HepG2 (cell line): ENCODE data around the gene PLLP. TPM values are rescaled to one million over a fixed set of nuclear protein-coding genes. Genes with fewer than 3 reads are reported as not detected.

Experiments
- AKAP8 ChIP-seq: sonication (generic); formaldehyde crosslinking; IDR thresholded peaks from 2 replicates; pipeline ENCODE4 v1.5.1; 2020; ENCODE audit warnings: mild to moderate bottlenecking, missing genetic modification reagents
- BCL6 ChIP-seq: IDR thresholded peaks from 2 replicates; pipeline ENCODE4 v1.6.1; 2016; ENCODE audit warnings: missing genetic modification reagents, missing compliant biosample characterization
- FOXJ3 ChIP-seq: sonication (generic); formaldehyde crosslinking; IDR thresholded peaks from 2 replicates; pipeline ENCODE4 v1.4.0; 2020; ENCODE audit warnings: missing genetic modification reagents, mild to moderate bottlenecking, borderline replicate concordance
- JUNB ChIP-seq: sonication (generic); formaldehyde crosslinking; IDR thresholded peaks from 2 replicates; pipeline ENCODE4 v1.8.0; 2022; ENCODE audit warnings: missing genetic modification reagents, mild to moderate bottlenecking, borderline replicate concordance
- KLF6 ChIP-seq: IDR thresholded peaks from 2 replicates; pipeline ENCODE4 v1.8.0; 2016; ENCODE audit warnings: missing biosample characterization, missing genetic modification reagents
- NKX3-1 ChIP-seq: sonication (generic); formaldehyde crosslinking; IDR thresholded peaks from 2 replicates; pipeline ENCODE4 v1.5.0; 2020; ENCODE audit warnings: missing genetic modification reagents
- SIX1 ChIP-seq: sonication (generic); formaldehyde crosslinking; IDR thresholded peaks from 2 replicates; pipeline ENCODE4 v1.4.0; 2020; ENCODE audit warnings: missing genetic modification reagents, borderline replicate concordance
- SOX13 ChIP-seq, 3 experiments: fragments of 450-650 bp in 1 of 3; sonication (generic) in 1 of 3; formaldehyde crosslinking in 1 of 3; IDR thresholded peaks in 2 of 3; conservative IDR thresholded peaks in 1 of 3; 2 replicates each; pipeline versions ENCODE4 v1.5.0 to v1.6.1; 2016 to 2020; ENCODE audit warnings: antibody characterized with exemption in 1 of 3, mild to moderate bottlenecking in 1 of 3, missing compliant biosample characterization in 1 of 3, missing genetic modification reagents in 1 of 3, moderate library complexity in 1 of 3
- ZFP36 ChIP-seq: fragments of 150-350 bp; IDR thresholded peaks from 2 replicates; pipeline ENCODE4 v1.6.1; 2018; ENCODE audit warnings: borderline replicate concordance, low read length, low read depth; ENCODE audit not compliant: partially characterized antibody
- ZNF446 ChIP-seq: sonication (generic); formaldehyde crosslinking; IDR thresholded peaks from 2 replicates; pipeline ENCODE4 v1.5.0; 2020; ENCODE audit warnings: mild to moderate bottlenecking, missing genetic modification reagents
- ZNF616 ChIP-seq: sonication (generic); formaldehyde crosslinking; IDR thresholded peaks from 2 replicates; pipeline ENCODE4 v1.5.0; 2020; ENCODE audit warnings: low read depth, mild to moderate bottlenecking, missing genetic modification reagents
- ZNF652 ChIP-seq: IDR thresholded peaks from 2 replicates; pipeline ENCODE4 v1.6.1; 2016; ENCODE audit warnings: low read depth, borderline replicate concordance
- ZNF720 ChIP-seq: sonication (generic); formaldehyde crosslinking; IDR thresholded peaks from 2 replicates; pipeline ENCODE4 v1.4.0; 2020; ENCODE audit warnings: missing genetic modification reagents
- ZNF782 ChIP-seq: sonication (generic); formaldehyde crosslinking; IDR thresholded peaks from 2 replicates; pipeline ENCODE4 v1.4.0; 2020; ENCODE audit warnings: missing genetic modification reagents, mild to moderate bottlenecking, borderline replicate concordance
- ZSCAN31 ChIP-seq: sonication (generic); formaldehyde crosslinking; IDR thresholded peaks from 2 replicates; pipeline ENCODE4 v1.5.0; 2020; ENCODE audit warnings: low read depth, mild to moderate bottlenecking, missing genetic modification reagents
- polyA plus RNA-seq, 8 experiments: library from polyadenylated mRNA; depleted of rRNA in 3 of 8; stranded (reverse) in 7 of 8; unstranded in 1 of 8; fragments of >200 nt; fragmentation: Illumina TruSeq in 4 of 8; extraction: Trizol in 4 of 8; gene quantifications; 2 replicates each; pipeline versions ENCODE4 v1.2.1 to v1.2.3, GENCODE V29; 2011 to 2016; ENCODE audit warnings: low read depth in 4 of 8, missing spikeins in 1 of 8, mixed read lengths in 1 of 8; ENCODE audit not compliant: insufficient read depth in 1 of 8
- total RNA-seq, 5 experiments: library from RNA; depleted of rRNA; stranded (reverse); fragments of >200 nt; fragmentation: Illumina TruSeq; extraction: Trizol; gene quantifications; 2 replicates each; pipeline ENCODE4 v1.2.3, GENCODE V29; 2016; ENCODE audit warnings: low read depth in 1 of 5
- TF ChIP-seq, protein P1 (sequence below): sonication (generic); formaldehyde crosslinking; IDR thresholded peaks from 2 replicates; pipeline ENCODE4 v1.4.0; 2020; ENCODE audit warnings: low read depth, mild to moderate bottlenecking, missing genetic modification reagents
- TF ChIP-seq, protein P2 (sequence below): sonication (generic); formaldehyde crosslinking; IDR thresholded peaks from 2 replicates; pipeline ENCODE4 v1.9.0; 2021; ENCODE audit warnings: mild to moderate bottlenecking, missing genetic modification reagents
- TF ChIP-seq, protein P3 (sequence below): IDR thresholded peaks from 2 replicates; pipeline ENCODE4 v1.6.1; 2016; ENCODE audit warnings: control low read depth

Gene PLLP
- total and polyA plus RNA-seq, 2 of the 13 experiments (the other 11 are each of a cell fraction or from before 2014, with no cell fraction given) = 60.6 to 127 TPM

DNA sequence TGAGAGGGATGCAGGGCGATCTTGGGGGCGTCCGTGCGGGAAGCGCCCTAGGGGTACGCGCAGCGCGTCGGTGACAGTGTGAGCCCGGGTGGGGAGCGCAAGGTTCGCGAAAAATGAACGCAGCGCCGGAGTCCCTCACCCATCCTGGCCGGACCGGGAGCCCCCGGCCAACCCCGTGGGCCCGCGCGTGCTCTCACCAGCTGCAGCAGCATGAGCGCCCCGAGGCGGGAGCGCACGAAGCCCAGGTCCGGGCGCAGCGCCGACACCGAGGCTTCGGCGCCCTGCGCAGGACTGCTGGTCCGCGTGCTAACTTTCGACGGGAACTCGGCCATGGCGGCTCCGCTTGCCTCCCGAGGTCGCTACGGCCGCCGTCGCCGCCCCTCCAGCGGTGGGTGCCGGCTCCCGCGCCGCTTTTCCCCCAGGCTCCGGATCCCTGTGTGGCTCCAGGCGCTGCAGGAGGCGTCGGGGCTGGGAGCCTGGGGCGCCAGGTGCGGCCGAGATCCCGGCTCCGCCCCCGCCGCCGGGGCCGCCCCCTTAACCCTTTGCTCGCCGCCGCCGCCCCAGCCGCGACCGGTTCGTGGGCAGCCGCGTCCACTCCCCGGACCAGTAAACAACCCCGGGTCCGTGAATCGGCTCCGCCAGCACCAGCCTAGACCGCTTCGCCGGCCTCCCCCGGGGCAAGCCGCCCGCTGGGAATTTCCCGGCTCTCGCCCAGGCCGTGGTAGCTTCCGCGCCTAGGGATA, at the start of gene PLLP (continued):
- TF ChIP-seq ZNF616 (CRISPR knock-in tag) (peak; percentile 97), KLF6 (CRISPR knock-in tag) (peak; percentile 94), SIX1 (CRISPR knock-in tag) (0 out of 2 replicates have a peak, but pooled peaks have one; percentile 33), ZNF720 (CRISPR knock-in tag) (no peak), ZSCAN31 (CRISPR knock-in tag) (peak; percentile 99), AKAP8 (no peak), ZFP36 (no peak), BCL6 (peak; percentile 50), FOXJ3 (CRISPR knock-in tag) (no peak), NKX3-1 (CRISPR knock-in tag) (no peak; the same call in none of the 2 replicates), ZNF446 (peak; percentile 99), SOX13 (IDR thresholded peaks at IDR 0.05) (no peak; the same call in 1 of the 2 replicates), SOX13 (CRISPR knock-in tag; conservative IDR thresholded peaks at IDR 0.05 in 1 of 2, IDR thresholded peaks at IDR 0.05 in 1 of 2) (peak in 1 of 2 experiments; percentile 24; a peak in 1 of 4 replicates), ZNF652 (CRISPR knock-in tag) (peak; percentile 97), ZNF782 (peak; percentile 96; the same call in 1 of the 2 replicates), JUNB (CRISPR knock-in tag) (peak; percentile 66; the same call in 1 of the 2 replicates)
- TF ChIP-seq, protein P1, sequence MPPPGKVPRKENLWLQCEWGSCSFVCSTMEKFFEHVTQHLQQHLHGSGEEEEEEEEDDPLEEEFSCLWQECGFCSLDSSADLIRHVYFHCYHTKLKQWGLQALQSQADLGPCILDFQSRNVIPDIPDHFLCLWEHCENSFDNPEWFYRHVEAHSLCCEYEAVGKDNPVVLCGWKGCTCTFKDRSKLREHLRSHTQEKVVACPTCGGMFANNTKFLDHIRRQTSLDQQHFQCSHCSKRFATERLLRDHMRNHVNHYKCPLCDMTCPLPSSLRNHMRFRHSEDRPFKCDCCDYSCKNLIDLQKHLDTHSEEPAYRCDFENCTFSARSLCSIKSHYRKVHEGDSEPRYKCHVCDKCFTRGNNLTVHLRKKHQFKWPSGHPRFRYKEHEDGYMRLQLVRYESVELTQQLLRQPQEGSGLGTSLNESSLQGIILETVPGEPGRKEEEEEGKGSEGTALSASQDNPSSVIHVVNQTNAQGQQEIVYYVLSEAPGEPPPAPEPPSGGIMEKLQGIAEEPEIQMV (CRISPR knock-in tag) = peak; percentile 93
- TF ChIP-seq, protein P2, sequence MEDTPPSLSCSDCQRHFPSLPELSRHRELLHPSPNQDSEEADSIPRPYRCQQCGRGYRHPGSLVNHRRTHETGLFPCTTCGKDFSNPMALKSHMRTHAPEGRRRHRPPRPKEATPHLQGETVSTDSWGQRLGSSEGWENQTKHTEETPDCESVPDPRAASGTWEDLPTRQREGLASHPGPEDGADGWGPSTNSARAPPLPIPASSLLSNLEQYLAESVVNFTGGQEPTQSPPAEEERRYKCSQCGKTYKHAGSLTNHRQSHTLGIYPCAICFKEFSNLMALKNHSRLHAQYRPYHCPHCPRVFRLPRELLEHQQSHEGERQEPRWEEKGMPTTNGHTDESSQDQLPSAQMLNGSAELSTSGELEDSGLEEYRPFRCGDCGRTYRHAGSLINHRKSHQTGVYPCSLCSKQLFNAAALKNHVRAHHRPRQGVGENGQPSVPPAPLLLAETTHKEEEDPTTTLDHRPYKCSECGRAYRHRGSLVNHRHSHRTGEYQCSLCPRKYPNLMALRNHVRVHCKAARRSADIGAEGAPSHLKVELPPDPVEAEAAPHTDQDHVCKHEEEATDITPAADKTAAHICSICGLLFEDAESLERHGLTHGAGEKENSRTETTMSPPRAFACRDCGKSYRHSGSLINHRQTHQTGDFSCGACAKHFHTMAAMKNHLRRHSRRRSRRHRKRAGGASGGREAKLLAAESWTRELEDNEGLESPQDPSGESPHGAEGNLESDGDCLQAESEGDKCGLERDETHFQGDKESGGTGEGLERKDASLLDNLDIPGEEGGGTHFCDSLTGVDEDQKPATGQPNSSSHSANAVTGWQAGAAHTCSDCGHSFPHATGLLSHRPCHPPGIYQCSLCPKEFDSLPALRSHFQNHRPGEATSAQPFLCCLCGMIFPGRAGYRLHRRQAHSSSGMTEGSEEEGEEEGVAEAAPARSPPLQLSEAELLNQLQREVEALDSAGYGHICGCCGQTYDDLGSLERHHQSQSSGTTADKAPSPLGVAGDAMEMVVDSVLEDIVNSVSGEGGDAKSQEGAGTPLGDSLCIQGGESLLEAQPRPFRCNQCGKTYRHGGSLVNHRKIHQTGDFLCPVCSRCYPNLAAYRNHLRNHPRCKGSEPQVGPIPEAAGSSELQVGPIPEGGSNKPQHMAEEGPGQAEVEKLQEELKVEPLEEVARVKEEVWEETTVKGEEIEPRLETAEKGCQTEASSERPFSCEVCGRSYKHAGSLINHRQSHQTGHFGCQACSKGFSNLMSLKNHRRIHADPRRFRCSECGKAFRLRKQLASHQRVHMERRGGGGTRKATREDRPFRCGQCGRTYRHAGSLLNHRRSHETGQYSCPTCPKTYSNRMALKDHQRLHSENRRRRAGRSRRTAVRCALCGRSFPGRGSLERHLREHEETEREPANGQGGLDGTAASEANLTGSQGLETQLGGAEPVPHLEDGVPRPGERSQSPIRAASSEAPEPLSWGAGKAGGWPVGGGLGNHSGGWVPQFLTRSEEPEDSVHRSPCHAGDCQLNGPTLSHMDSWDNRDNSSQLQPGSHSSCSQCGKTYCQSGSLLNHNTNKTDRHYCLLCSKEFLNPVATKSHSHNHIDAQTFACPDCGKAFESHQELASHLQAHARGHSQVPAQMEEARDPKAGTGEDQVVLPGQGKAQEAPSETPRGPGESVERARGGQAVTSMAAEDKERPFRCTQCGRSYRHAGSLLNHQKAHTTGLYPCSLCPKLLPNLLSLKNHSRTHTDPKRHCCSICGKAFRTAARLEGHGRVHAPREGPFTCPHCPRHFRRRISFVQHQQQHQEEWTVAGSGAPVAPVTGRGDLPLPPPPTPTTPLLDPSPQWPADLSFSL (CRISPR knock-in tag) = no peak
- TF ChIP-seq, protein P3, sequence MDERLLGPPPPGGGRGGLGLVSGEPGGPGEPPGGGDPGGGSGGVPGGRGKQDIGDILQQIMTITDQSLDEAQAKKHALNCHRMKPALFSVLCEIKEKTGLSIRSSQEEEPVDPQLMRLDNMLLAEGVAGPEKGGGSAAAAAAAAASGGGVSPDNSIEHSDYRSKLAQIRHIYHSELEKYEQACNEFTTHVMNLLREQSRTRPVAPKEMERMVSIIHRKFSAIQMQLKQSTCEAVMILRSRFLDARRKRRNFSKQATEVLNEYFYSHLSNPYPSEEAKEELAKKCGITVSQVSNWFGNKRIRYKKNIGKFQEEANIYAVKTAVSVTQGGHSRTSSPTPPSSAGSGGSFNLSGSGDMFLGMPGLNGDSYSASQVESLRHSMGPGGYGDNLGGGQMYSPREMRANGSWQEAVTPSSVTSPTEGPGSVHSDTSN = no peak
